Stomach (tissue), 9 donors: ENCODE measurements around the gene DUSP28. TPM values are rescaled to one million over a fixed set of nuclear protein-coding genes. Genes with fewer than 3 reads are reported as not detected.
"Not testable (repeated sequence)": the region's sequence is repeated elsewhere in the genome, so short reads cannot be mapped to it uniquely, and the experiment has no call there.

Experiments
- DNase-seq, 2 donors: peaks; one replicate each; pipeline versions ENCODE4 v3.0.0 to v3.0.0-alpha.2; 2013 to 2019
- H3K27ac ChIP-seq, 5 donors: fragments of 200-600 bp in 4 of 5; sonication (generic) in 4 of 5; one replicate each; pipeline ENCODE4 v1.5.1; 2013 to 2019; ENCODE audit warnings: mild to moderate bottlenecking in 1 of 5, moderate library complexity in 1 of 5
- H3K27me3 ChIP-seq, 3 donors: fragments of 200-600 bp; sonication (generic); one replicate each; pipeline ENCODE4 v1.5.1; 2017 to 2019; ENCODE audit warnings: mixed run types in 1 of 3
- H3K36me3 ChIP-seq, 4 donors: fragments of 200-600 bp; sonication (generic); 1 replicate in 3 of 4; 2 replicates in 1 of 4; pipeline ENCODE4 v1.5.1; 2016 to 2019
- H3K4me1 ChIP-seq, 4 donors: fragments of 200-600 bp; sonication (generic); one replicate each; pipeline ENCODE4 v1.5.1; 2016 to 2019
- H3K4me3 ChIP-seq, 4 donors: fragments of 200-600 bp; sonication (generic) in 3 of 4; one replicate each; pipeline ENCODE4 v1.5.1; 2016 to 2019; ENCODE audit warnings: mild to moderate bottlenecking in 1 of 4
- H3K9me3 ChIP-seq, 4 donors: fragments of 200-600 bp; sonication (generic); one replicate each; pipeline ENCODE4 v1.5.1; 2016 to 2019
- EP300 ChIP-seq: sonication (generic); formaldehyde crosslinking; IDR thresholded peaks from one replicate; pipeline ENCODE4 v1.6.1; 2017; ENCODE audit warnings: antibody characterized with exemption
- POLR2A ChIP-seq, 4 donors: fragments of 450-650 bp; IDR thresholded peaks; one replicate each; pipeline ENCODE4 v1.6.1; 2016; ENCODE audit warnings: antibody characterized with exemption in 4 of 4, control low read depth in 2 of 4, mild to moderate bottlenecking in 1 of 4, moderate library complexity in 1 of 4
- POLR2AphosphoS5 ChIP-seq, 3 donors: sonication (generic); formaldehyde crosslinking; IDR thresholded peaks; one replicate each; pipeline ENCODE4 v1.6.1; 2016; ENCODE audit warnings: antibody characterized with exemption in 3 of 3
- WGBS, 5 donors: extraction: QIAGEN DNeasy Blood & Tissue Kit in 3 of 5; methylation state at CpG; one replicate each; pipeline versions ENCODE4 v1.1.5 to v1.1.7; 2013 to 2018; 5-methylcytosine and 5-hydroxymethylcytosine counted together
- intact Hi-C: fragments of 100-400 bp; cut with DNase I; formaldehyde crosslinking; loops from one replicate; pipeline ENCODE4 v1.15.1; 2023; ENCODE audit warnings: low total_unique reads
- polyA plus RNA-seq, 3 donors: library from polyadenylated mRNA; stranded (reverse); fragments of 200-250 nt; gene quantifications; one replicate each; pipeline ENCODE4 v1.2.3, GENCODE V29; 2013
- total RNA-seq, 5 donors: library from RNA; depleted of rRNA; stranded (reverse); fragments of >200 nt; gene quantifications; one replicate each; pipeline versions ENCODE4 v1.1.0 to v1.2.3, GENCODE V29; 2014 to 2016
- TF ChIP-seq, protein P1 (sequence below), 7 experiments: fragments of 450-650 bp in 4 of 7; fragments of 200-600 bp in 3 of 7; sonication (generic) in 3 of 7; IDR thresholded peaks; one replicate each; pipeline ENCODE4 v1.5.1; 2016 to 2019; ENCODE audit warnings: antibody characterized with exemption in 7 of 7, control low read depth in 2 of 7, mild to moderate bottlenecking in 1 of 7
- donor health status: healthy with polysubstance abuse.
- donor health status: Bipolar disorder and iron deficiency.
- donor health status: healthy.

DUSP28 gene
- total and polyA plus RNA-seq, 8 donors = 1.3 to 71.5 (median 4.0) TPM

DNA sequence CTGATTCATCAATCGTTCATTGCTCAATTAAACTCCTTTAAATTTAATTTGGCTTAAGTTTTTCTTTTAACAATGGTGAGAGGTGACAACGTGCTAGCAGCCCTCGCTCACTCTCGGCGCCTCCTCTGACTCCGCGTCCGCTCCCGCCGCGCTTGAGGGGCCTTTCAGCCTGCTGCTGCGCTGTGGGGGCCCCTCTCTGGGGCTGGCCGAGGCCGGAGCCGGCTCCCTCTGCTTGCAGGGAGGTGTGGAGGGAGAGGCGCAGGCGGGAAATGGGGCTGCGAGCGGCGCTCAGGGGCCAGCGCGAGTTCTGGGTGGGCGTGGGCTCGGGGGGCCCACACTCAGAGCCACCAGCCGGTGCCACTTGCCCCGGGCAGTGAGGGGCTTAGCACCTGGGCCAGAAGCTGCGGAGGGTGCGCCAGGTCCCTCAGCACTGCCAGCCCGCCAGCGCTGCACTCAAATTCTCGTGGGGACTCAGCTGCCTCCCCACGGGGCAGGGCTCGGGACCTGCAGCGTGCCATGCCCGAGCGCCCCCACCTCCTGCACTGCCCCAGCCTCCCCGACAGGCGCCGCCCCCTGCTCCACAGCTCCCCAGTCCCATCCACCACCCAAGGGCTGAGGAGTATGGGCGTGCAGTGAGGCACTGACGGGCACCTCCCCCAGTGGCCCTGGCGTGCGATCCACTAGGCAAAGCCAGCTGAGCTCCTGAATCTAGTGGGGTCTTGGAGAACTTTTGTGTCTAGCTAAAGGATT, 22.0 kb upstream of the DUSP28 start:
- no peak for DNase-seq
- Histone ChIP-seq H3K4me1 (no peaks in the 10 kb centered on the region), H3K36me3 (peaks cover 14 to 57% (median 50%) of the 10 kb centered on the region in 4 donors), H3K27me3 (no peaks in the 10 kb centered on the region), H3K9me3 (peaks cover 0 to 5% (median 0%) of the 10 kb centered on the region in 4 donors), H3K4me3 (no peak overlapping the region), H3K27ac (no peak overlapping the region)
- intact Hi-C loops = no loop called here
- TF ChIP-seq, protein P1, sequence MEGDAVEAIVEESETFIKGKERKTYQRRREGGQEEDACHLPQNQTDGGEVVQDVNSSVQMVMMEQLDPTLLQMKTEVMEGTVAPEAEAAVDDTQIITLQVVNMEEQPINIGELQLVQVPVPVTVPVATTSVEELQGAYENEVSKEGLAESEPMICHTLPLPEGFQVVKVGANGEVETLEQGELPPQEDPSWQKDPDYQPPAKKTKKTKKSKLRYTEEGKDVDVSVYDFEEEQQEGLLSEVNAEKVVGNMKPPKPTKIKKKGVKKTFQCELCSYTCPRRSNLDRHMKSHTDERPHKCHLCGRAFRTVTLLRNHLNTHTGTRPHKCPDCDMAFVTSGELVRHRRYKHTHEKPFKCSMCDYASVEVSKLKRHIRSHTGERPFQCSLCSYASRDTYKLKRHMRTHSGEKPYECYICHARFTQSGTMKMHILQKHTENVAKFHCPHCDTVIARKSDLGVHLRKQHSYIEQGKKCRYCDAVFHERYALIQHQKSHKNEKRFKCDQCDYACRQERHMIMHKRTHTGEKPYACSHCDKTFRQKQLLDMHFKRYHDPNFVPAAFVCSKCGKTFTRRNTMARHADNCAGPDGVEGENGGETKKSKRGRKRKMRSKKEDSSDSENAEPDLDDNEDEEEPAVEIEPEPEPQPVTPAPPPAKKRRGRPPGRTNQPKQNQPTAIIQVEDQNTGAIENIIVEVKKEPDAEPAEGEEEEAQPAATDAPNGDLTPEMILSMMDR (IDR thresholded peaks at IDR 0.05) = no peak
- no peak for TF ChIP-seq EP300
- no peak for TF ChIP-seq POLR2AphosphoS5 (IDR thresholded peaks at IDR 0.05)
- TF ChIP-seq POLR2A (IDR thresholded peaks at IDR 0.05) = no peak
- WGBS, 5 donors = 94 to 97% (median 95%) methylated on average over 29 to 43 of the region's 43 CpGs

DNA sequence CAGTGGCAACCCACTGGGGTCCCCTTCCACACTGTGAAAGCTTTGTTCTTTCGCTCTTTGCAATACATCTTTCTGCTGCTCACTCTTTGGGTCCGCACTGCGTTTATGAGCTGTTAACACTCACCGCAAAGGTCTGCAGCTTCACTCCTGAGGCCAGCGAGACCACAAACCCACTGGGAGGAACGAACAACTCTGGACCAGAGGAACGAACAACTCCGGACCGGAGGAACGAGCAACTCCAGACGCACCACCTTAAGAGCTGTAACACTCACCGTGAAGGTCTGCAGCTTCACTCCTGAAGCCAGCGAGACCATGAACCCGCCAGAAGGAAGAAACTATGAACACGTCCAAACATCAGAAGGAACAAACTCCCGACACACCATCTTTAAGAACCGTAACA, 21.1 kb upstream of the DUSP28 start:
- H3K9me3 ChIP-seq, H3K4me1 ChIP-seq, H3K27me3 ChIP-seq, H3K27ac ChIP-seq, DNase-seq, H3K4me3 ChIP-seq, intact Hi-C loops: not testable (repeated sequence)
- peaks cover 14 to 51% (median 46%) of the 10 kb centered on the region in 4 donors for H3K36me3 ChIP-seq
- WGBS, 5 donors = 96 to 98% (median 98%) methylated on average over 17 of the region's 17 CpGs

DNA sequence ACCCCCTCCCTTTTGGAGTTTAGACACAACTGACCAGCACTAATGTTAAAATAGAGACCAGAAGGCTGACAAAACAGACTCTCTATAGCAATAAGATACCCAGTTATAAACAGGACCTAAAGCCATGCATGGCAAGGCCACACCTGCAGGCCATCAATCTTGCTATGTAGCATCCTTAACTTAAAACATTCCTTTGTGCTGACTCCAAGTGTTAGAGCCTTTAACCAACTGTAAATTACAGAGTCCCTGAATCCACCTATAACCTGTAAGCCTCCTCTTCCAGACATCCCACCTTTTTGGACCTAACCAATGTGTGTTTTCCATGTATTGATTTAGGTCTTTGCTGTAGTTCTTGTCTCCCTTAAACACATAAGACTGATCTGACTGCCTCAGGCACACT, 20.3 kb upstream of the DUSP28 start:
- Histone ChIP-seq H3K27me3 (no peaks in the 10 kb centered on the region), H3K4me3 (no peak overlapping the region), H3K27ac (no peak overlapping the region), H3K4me1 (no peaks in the 10 kb centered on the region), H3K9me3 (no peaks in the 10 kb centered on the region), H3K36me3 (peaks cover 14 to 44% (median 40%) of the 10 kb centered on the region in 4 donors)
- TF ChIP-seq POLR2AphosphoS5 (IDR thresholded peaks at IDR 0.05) (no peak), POLR2A (IDR thresholded peaks at IDR 0.05) (no peak), EP300 (no peak)
- TF ChIP-seq, protein P1 (IDR thresholded peaks at IDR 0.05) = no peak
- DNase-seq = no peak
- intact Hi-C loops = no loop called here

DNA sequence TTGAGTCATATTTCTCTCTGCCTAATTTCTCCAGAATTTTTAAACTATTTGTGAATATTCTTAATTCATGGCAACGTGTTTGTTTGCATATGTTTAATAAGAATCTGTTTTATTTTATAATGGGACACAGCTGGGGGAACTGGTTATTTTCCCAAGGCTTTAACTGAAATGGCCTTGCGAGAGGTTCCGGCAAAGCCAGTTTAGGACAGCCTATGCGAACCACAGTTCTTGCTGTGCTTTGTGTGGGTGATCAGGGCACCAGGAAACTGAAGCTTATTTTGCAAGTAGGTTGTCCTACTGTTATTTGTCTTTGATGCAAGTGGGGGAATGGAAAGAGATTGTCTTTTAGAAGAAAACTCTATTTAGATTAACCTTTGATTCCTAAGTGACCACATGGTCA, 8.9 kb upstream of the DUSP28 start:
- H3K27ac ChIP-seq = no peak overlapping the region
- no peaks in the 10 kb centered on the region for H3K4me1 ChIP-seq
- H3K9me3 ChIP-seq = no peaks in the 10 kb centered on the region
- H3K4me3 ChIP-seq = no peak overlapping the region
- no peaks in the 10 kb centered on the region for H3K27me3 ChIP-seq
- TF ChIP-seq, protein P1 (IDR thresholded peaks at IDR 0.05) = no peak
- TF ChIP-seq EP300 = no peak
- no peak for TF ChIP-seq POLR2AphosphoS5 (IDR thresholded peaks at IDR 0.05)
- TF ChIP-seq POLR2A (IDR thresholded peaks at IDR 0.05) = no peak
- intact Hi-C loops = no loop called here
- H3K36me3 ChIP-seq = peaks cover 0 to 40% (median 30%) of the 10 kb centered on the region in 4 donors
- DNase-seq = no peak
- WGBS, 5 donors = 80 to 95% (median 91%) methylated on average over 4 of the region's 4 CpGs

DNA sequence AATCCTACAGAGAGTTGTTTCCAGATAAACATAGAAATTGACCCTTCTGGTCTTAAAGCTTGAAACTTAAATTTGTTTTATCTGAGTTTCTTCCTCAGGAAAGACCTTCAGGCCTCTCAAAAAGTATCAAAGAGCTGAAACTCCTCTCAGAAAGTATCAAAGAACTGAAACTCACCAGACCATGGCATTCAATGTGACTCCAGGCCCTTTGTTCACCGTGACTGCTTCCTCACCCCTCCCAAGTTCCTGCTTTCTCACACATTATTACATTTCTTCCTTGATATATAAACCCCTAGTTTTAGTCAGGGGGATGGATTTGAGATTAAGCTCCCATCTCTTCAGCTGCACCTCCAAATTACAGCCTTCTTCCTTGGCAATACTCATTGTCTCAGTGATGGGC, 8.3 kb upstream of the DUSP28 start:
- WGBS, 5 donors = 23 to 41% (median 40%) methylated on average over 1 of the region's 1 CpG
- intact Hi-C loops = no loop called here
- Histone ChIP-seq H3K4me1 (peaks cover under 1 to 1% (median 1%) of the 10 kb centered on the region in 4 donors), H3K9me3 (no peaks in the 10 kb centered on the region), H3K27ac (no peak overlapping the region), H3K4me3 (no peak overlapping the region), H3K36me3 (peaks cover 0 to 40% (median 30%) of the 10 kb centered on the region in 4 donors), H3K27me3 (no peaks in the 10 kb centered on the region)
- no peak for DNase-seq
- no peak for TF ChIP-seq EP300
- TF ChIP-seq, protein P1 (IDR thresholded peaks at IDR 0.05) = no peak
- no peak for TF ChIP-seq POLR2A (IDR thresholded peaks at IDR 0.05)
- no peak for TF ChIP-seq POLR2AphosphoS5 (IDR thresholded peaks at IDR 0.05)
